SK-N-SH (cell line): ENCODE data around the gene PLEKHG1. TPM values are rescaled to one million over a fixed set of nuclear protein-coding genes. Genes with fewer than 3 reads are reported as not detected.

Source experiments
- CTCF ChIA-PET: fragments of 300-600, 350-600 bp; formaldehyde crosslinking; extraction: SDS; loops from one replicate; lab custom pipeline; 2021; lab: Yijun Ruan, JAX
- POLR2A ChIA-PET: fragments of 350-600 bp; sonication (Branson Sonifier 250); formaldehyde crosslinking; extraction: SDS; loops from one replicate; lab custom pipeline; 2020; ENCODE audit warnings: antibody characterized with exemption, inconsistent platforms; lab: Yijun Ruan, JAX
- DNase-seq: peaks from one replicate; pipeline ENCODE4 v3.0.0; 2012
- H2AFZ ChIP-seq: fragments of 200-600 bp; sonication (generic); 2 replicates; pipeline ENCODE4 v1.8.1; 2016; ENCODE audit warnings: antibody characterized with exemption, mild to moderate bottlenecking, low read depth
- H3F3A ChIP-seq: fragments of 200-600 bp; sonication (generic); replicated peaks from 2 replicates; pipeline ENCODE3; 2016; ENCODE audit warnings: antibody characterized with exemption, mild to moderate bottlenecking; ENCODE audit not compliant: insufficient read depth
- H3K27ac ChIP-seq, 2 experiments: fragments of 200-500 bp in 1 of 2; fragments of 200-600 bp in 1 of 2; sonication (Bioruptor generic) in 1 of 2; sonication (generic), shearing (Covaris generic) in 1 of 2; 2 replicates each; pipeline versions ENCODE4 v1.5.1 to v1.6.1; 2014 to 2016; ENCODE audit warnings: low read depth in 2 of 2, inconsistent platforms in 1 of 2, low read length in 1 of 2, mild to moderate bottlenecking in 1 of 2, mixed read lengths in 1 of 2
- H3K27me3 ChIP-seq: fragments of 200-600 bp; sonication (generic), shearing (Covaris generic); 2 replicates; pipeline ENCODE4 v1.6.1; 2016; ENCODE audit warnings: mixed run types; ENCODE audit not compliant: insufficient read depth
- H3K36me3 ChIP-seq, 2 experiments: fragments of 200-500 bp in 1 of 2; fragments of 200-600 bp in 1 of 2; sonication (Bioruptor generic) in 1 of 2; sonication (generic) in 1 of 2; replicated peaks in 1 of 2; 2 replicates each; pipeline versions ENCODE3 to v1.5.1; 2014 to 2016; ENCODE audit warnings: low read length in 1 of 2, mild to moderate bottlenecking in 1 of 2; ENCODE audit not compliant: insufficient read depth in 2 of 2, control insufficient read depth in 1 of 2
- H3K4me1 ChIP-seq, 2 experiments: fragments of 200-500 bp in 1 of 2; fragments of 200-600 bp in 1 of 2; sonication (Bioruptor generic) in 1 of 2; sonication (generic), shearing (Covaris generic) in 1 of 2; 2 replicates each; pipeline versions ENCODE4 v1.5.1 to v1.6.1; 2014 to 2016; ENCODE audit warnings: low read depth in 1 of 2, low read length in 1 of 2, mixed run types in 1 of 2; ENCODE audit not compliant: insufficient read depth in 2 of 2, control insufficient read depth in 1 of 2
- H3K4me2 ChIP-seq: fragments of 200-600 bp; sonication (generic), shearing (Covaris generic); 2 replicates; pipeline ENCODE4 v1.6.1; 2017; ENCODE audit warnings: mixed run types
- H3K4me3 ChIP-seq, 2 experiments: fragments of 200-500 bp in 1 of 2; fragments of 200-600 bp in 1 of 2; sonication (Bioruptor generic) in 1 of 2; sonication (generic), shearing (Covaris generic) in 1 of 2; 2 replicates each; pipeline versions ENCODE4 v1.5.1 to v1.8.1; 2014 to 2016; ENCODE audit warnings: low read depth in 2 of 2, inconsistent platforms in 1 of 2, low read length in 1 of 2, mild to moderate bottlenecking in 1 of 2, mixed read lengths in 1 of 2, moderate library complexity in 1 of 2
- H3K79me2 ChIP-seq: fragments of 200-600 bp; sonication (generic); 2 replicates; pipeline ENCODE4 v1.8.1; 2017; ENCODE audit warnings: mild to moderate bottlenecking; ENCODE audit not compliant: insufficient read depth
- H3K9ac ChIP-seq: fragments of 200-600 bp; sonication (generic); 2 replicates; pipeline ENCODE4 v1.6.1; 2017; ENCODE audit warnings: mixed run types
- H3K9me2 ChIP-seq: fragments of 200-600 bp; sonication (generic); 2 replicates; pipeline ENCODE4 v1.6.1; 2017; ENCODE audit warnings: mixed run types
- H3K9me3 ChIP-seq: fragments of 200-600 bp; sonication (generic); 2 replicates; pipeline ENCODE4 v1.6.1; 2017; ENCODE audit warnings: mixed run types, mild to moderate bottlenecking, moderate library complexity
- H4K20me1 ChIP-seq: fragments of 200-600 bp; sonication (generic); 2 replicates; pipeline ENCODE4 v1.6.1; 2017; ENCODE audit warnings: mild to moderate bottlenecking, mixed run types; ENCODE audit not compliant: insufficient read depth
- CHD2 ChIP-seq: fragments of 150-350 bp; IDR thresholded peaks from 2 replicates; pipeline ENCODE4 v1.6.1; 2018; ENCODE audit warnings: low read length; ENCODE audit not compliant: partially characterized antibody
- CTCF ChIP-seq: fragments of 200-600 bp; sonication (generic); IDR thresholded peaks from 2 replicates; pipeline ENCODE4 v1.6.1; 2017; ENCODE audit warnings: antibody characterized with exemption, mild to moderate bottlenecking, moderate library complexity
- ELF1 ChIP-seq: IDR thresholded peaks from 2 replicates; pipeline ENCODE4 v1.4.0; 2012
- EP300 ChIP-seq, 2 experiments: IDR thresholded peaks; 2 replicates each; pipeline versions ENCODE4 v1.4.0 to v1.6.1; 2012; ENCODE audit warnings: borderline replicate concordance in 1 of 2, low read depth in 1 of 2, low read length in 1 of 2
- GABPA ChIP-seq: IDR thresholded peaks from 2 replicates; pipeline ENCODE4 v1.4.0; 2012; ENCODE audit warnings: low read depth, mild to moderate bottlenecking
- IRF3 ChIP-seq: fragments of 150-350 bp; IDR thresholded peaks from 2 replicates; pipeline ENCODE4 v1.6.1; 2016; ENCODE audit warnings: mild to moderate bottlenecking, low read depth, low read length
- MEF2A ChIP-seq: IDR thresholded peaks from 2 replicates; pipeline ENCODE4 v1.4.0; 2012; ENCODE audit warnings: low read depth, borderline replicate concordance
- NFIC ChIP-seq: IDR thresholded peaks from 2 replicates; pipeline ENCODE4 v1.4.0; 2012; ENCODE audit warnings: borderline replicate concordance
- NRF1 ChIP-seq: IDR thresholded peaks from 2 replicates; pipeline ENCODE4 v1.6.1; 2012; ENCODE audit warnings: low read depth, mild to moderate bottlenecking, low read length
- PBX3 ChIP-seq: IDR thresholded peaks from 2 replicates; pipeline ENCODE4; 2012
- POLR2AphosphoS5 ChIP-seq: IDR thresholded peaks from 2 replicates; pipeline ENCODE4 v1.6.1; 2012; ENCODE audit warnings: low read depth, low read length
- REST ChIP-seq: IDR thresholded peaks from 2 replicates; pipeline ENCODE4 v1.6.1; 2012; ENCODE audit warnings: mild to moderate bottlenecking, low read depth, low read length, moderate library complexity
- SIN3A ChIP-seq: IDR thresholded peaks from 2 replicates; pipeline ENCODE4 v1.6.1; 2012; ENCODE audit warnings: low read depth, mild to moderate bottlenecking, low read length, moderate library complexity, borderline replicate concordance
- SMC3 ChIP-seq: IDR thresholded peaks from 2 replicates; pipeline ENCODE4 v1.6.1; 2012; ENCODE audit warnings: low read depth, low read length, improper control_type of control experiment
- TCF12 ChIP-seq: IDR thresholded peaks from 2 replicates; pipeline ENCODE4 v1.4.0; 2012
- TEAD4 ChIP-seq: IDR thresholded peaks from 2 replicates; pipeline ENCODE4 v1.4.0; 2012; ENCODE audit warnings: mild to moderate bottlenecking, borderline replicate concordance; ENCODE audit not compliant: insufficient read depth
- USF1 ChIP-seq: IDR thresholded peaks from 2 replicates; pipeline ENCODE4 v1.4.0; 2012; ENCODE audit warnings: low read depth, borderline replicate concordance
- YY1 ChIP-seq: IDR thresholded peaks from 2 replicates; pipeline ENCODE4 v1.4.0; 2012; ENCODE audit warnings: low read depth, mild to moderate bottlenecking
- polyA plus RNA-seq, 3 experiments: library from polyadenylated mRNA; depleted of rRNA; stranded (reverse); fragments of >200 nt; gene quantifications; 2 replicates each; pipeline ENCODE4 v1.2.3, GENCODE V29; 2012

PLEKHG1 gene
- polyA plus RNA-seq, 1 of the 3 experiments (the other 2 are of a cell fraction): 0.02 TPM

- CTCF ChIA-PET: no interaction called here
Observed at GRCh38 chr6:150589852-150590251, 9.8 kb upstream of the PLEKHG1 start.

More at GRCh38 chr6:150589852-150590251, 9.8 kb upstream of the PLEKHG1 start:
- POLR2A ChIA-PET: no interaction called here
- Histone ChIP-seq H3K4me3 (no peak overlapping the region), H3K9me3 (no peaks in the 10 kb centered on the region), H4K20me1 (no peaks in the 10 kb centered on the region), H2AFZ (no peak overlapping the region), H3K9me2 (no peaks in the 10 kb centered on the region), H3K36me3 (no peaks in the 10 kb centered on the region), H3K4me2 (no peak overlapping the region), H3K79me2 (no peaks in the 10 kb centered on the region), H3K27me3 (no peaks in the 10 kb centered on the region; the same call in 1 of the 2 replicates), H3F3A (no peaks in the 10 kb centered on the region), H3K4me1 (no peaks in the 10 kb centered on the region), H3K9ac (no peak overlapping the region), H3K27ac (no peak overlapping the region)
- no peak for TF ChIP-seq NRF1
- TF ChIP-seq SIN3A: no peak
- TF ChIP-seq CHD2: no peak
- no peak for TF ChIP-seq PBX3
- TF ChIP-seq MEF2A: no peak
- no peak for TF ChIP-seq IRF3
- no peak for TF ChIP-seq REST
- TF ChIP-seq USF1: no peak
- TF ChIP-seq EP300 (IDR thresholded peaks at IDR 0.05; ENCODE audit: borderline replicate concordance in 1 of 2, low read depth in 1 of 2, low read length in 1 of 2): no peak
- TF ChIP-seq SMC3: no peak
- no peak for TF ChIP-seq POLR2AphosphoS5
- no peak for TF ChIP-seq TEAD4
- no peak for TF ChIP-seq YY1
- TF ChIP-seq CTCF: no peak
- TF ChIP-seq TCF12: no peak
- no peak for TF ChIP-seq NFIC
- TF ChIP-seq ELF1: no peak
- TF ChIP-seq GABPA: no peak
- no peak for DNase-seq
